H9 (cell line): ENCODE measurements around the gene ATRNL1. TPM values are rescaled to one million over a fixed set of nuclear protein-coding genes. Genes with fewer than 3 reads are reported as not detected.

Experiments used
- DNase-seq: peaks from one replicate; pipeline ENCODE4 v3.0.0-alpha.2; 2017
- H2AFZ ChIP-seq: one replicate; pipeline ENCODE4 v1.6.1; 2013; ENCODE audit warnings: mild to moderate bottlenecking, low read length, control low read depth, moderate library complexity
- H2AK5ac ChIP-seq: 2 replicates; pipeline ENCODE4 v1.6.1; 2013; ENCODE audit warnings: low read length, control low read depth, mixed read lengths; ENCODE audit not compliant: insufficient read length
- H2BK120ac ChIP-seq: one replicate; pipeline ENCODE4 v1.6.1; 2013; ENCODE audit warnings: low read depth, mild to moderate bottlenecking, low read length, control low read depth, inconsistent platforms; ENCODE audit not compliant: poor library complexity, severe bottlenecking
- H2BK12ac ChIP-seq: 2 replicates; pipeline ENCODE4 v1.6.1; 2013; ENCODE audit warnings: low read length, control low read depth, mixed read lengths, low read depth; ENCODE audit not compliant: insufficient read length
- H2BK15ac ChIP-seq: 2 replicates; pipeline ENCODE4 v1.6.1; 2013; ENCODE audit warnings: low read depth, low read length, control low read depth
- H2BK20ac ChIP-seq: one replicate; pipeline ENCODE4 v1.6.1; 2013; ENCODE audit warnings: low read depth, mild to moderate bottlenecking, low read length, control low read depth, inconsistent platforms; ENCODE audit not compliant: poor library complexity, severe bottlenecking
- H2BK5ac ChIP-seq: 2 replicates; pipeline ENCODE4 v1.6.1; 2013; ENCODE audit warnings: low read length, control low read depth, mixed read lengths; ENCODE audit not compliant: insufficient read length
- H3K14ac ChIP-seq: 2 replicates; pipeline ENCODE4 v1.6.1; 2013; ENCODE audit warnings: low read length, control low read depth; ENCODE audit not compliant: insufficient read depth
- H3K18ac ChIP-seq: 2 replicates; pipeline ENCODE4 v1.6.1; 2013; ENCODE audit warnings: low read depth, mild to moderate bottlenecking, mixed read lengths, low read length, control low read depth; ENCODE audit not compliant: insufficient read length
- H3K23ac ChIP-seq: 2 replicates; pipeline ENCODE4 v1.6.1; 2013; ENCODE audit warnings: low read length, control low read depth, mixed read lengths, low read depth; ENCODE audit not compliant: insufficient read length
- H3K23me2 ChIP-seq: 2 replicates; pipeline ENCODE4 v1.6.1; 2013; ENCODE audit warnings: low read depth, mild to moderate bottlenecking, mixed read lengths, low read length, control low read depth; ENCODE audit not compliant: insufficient read length, poor library complexity, severe bottlenecking
- H3K27ac ChIP-seq: 2 replicates; pipeline ENCODE4 v1.5.1; 2013; ENCODE audit warnings: low read length, control low read depth, mixed read lengths, low read depth; ENCODE audit not compliant: insufficient read length
- H3K27me3 ChIP-seq: 2 replicates; pipeline ENCODE4 v1.6.1; 2013; ENCODE audit warnings: low read length, control low read depth, inconsistent platforms; ENCODE audit not compliant: insufficient read depth
- H3K4ac ChIP-seq: 2 replicates; pipeline ENCODE4 v1.6.1; 2013; ENCODE audit warnings: low read depth, mild to moderate bottlenecking, control low read depth, inconsistent platforms, low read length, moderate library complexity
- H3K4me1 ChIP-seq: 2 replicates; pipeline ENCODE4 v1.6.1; 2013; ENCODE audit warnings: low read length, control low read depth, inconsistent platforms; ENCODE audit not compliant: insufficient read depth
- H3K4me2 ChIP-seq: 2 replicates; pipeline ENCODE4 v1.6.1; 2013; ENCODE audit warnings: low read length, control low read depth, mixed read lengths; ENCODE audit not compliant: insufficient read length, insufficient read depth
- H3K56ac ChIP-seq: 2 replicates; pipeline ENCODE4 v1.6.1; 2013; ENCODE audit warnings: low read depth, mild to moderate bottlenecking, mixed read lengths, low read length, control low read depth; ENCODE audit not compliant: insufficient read length
- H3K79me1 ChIP-seq: 2 replicates; pipeline ENCODE4 v1.6.1; 2013; ENCODE audit warnings: low read depth, mild to moderate bottlenecking, moderate library complexity, low read length, control low read depth, inconsistent platforms; ENCODE audit not compliant: insufficient read depth, poor library complexity, severe bottlenecking
- H3K79me2 ChIP-seq: 2 replicates; pipeline ENCODE4 v1.6.1; 2013; ENCODE audit warnings: low read length, control low read depth, inconsistent platforms; ENCODE audit not compliant: insufficient read depth
- H3K9ac ChIP-seq: 2 replicates; pipeline ENCODE4 v1.6.1; 2013; ENCODE audit warnings: low read length, control low read depth, mixed read lengths; ENCODE audit not compliant: insufficient read length; ENCODE audit errors: extremely low read depth
- H3K9me3 ChIP-seq: one replicate; pipeline ENCODE4 v1.6.1; 2013; ENCODE audit warnings: low read depth, low read length, inconsistent platforms; ENCODE audit not compliant: control insufficient read depth
- H3T11ph ChIP-seq: one replicate; pipeline ENCODE4 v1.6.1; 2013; ENCODE audit warnings: mild to moderate bottlenecking, low read length, control low read depth, inconsistent platforms
- H4K20me1 ChIP-seq: one replicate; pipeline ENCODE4 v1.6.1; 2013; ENCODE audit not compliant: control insufficient read depth, insufficient read length, insufficient read depth
- H4K5ac ChIP-seq: 2 replicates; pipeline ENCODE4 v1.6.1; 2013; ENCODE audit warnings: low read depth, mild to moderate bottlenecking, mixed read lengths, low read length, control low read depth; ENCODE audit not compliant: insufficient read length
- H4K8ac ChIP-seq: replicated peaks from 2 replicates; pipeline ENCODE4 v1.6.1; 2013; ENCODE audit warnings: low read length, control low read depth, mixed read lengths, low read depth; ENCODE audit not compliant: insufficient read length
- H4K91ac ChIP-seq: 2 replicates; pipeline ENCODE4 v1.6.1; 2013; ENCODE audit warnings: low read depth, mild to moderate bottlenecking, moderate library complexity, mixed read lengths, low read length, control low read depth; ENCODE audit not compliant: insufficient read length
- H3K27ac Mint-ChIP-seq, 3 experiments: 2 replicates in 2 of 3; 3 replicates in 1 of 3; pipeline ENCODE4 v1.8.0; 2020 to 2021; ENCODE audit warnings: mixed read lengths in 3 of 3, mild to moderate bottlenecking in 1 of 3, moderate library complexity in 1 of 3
- H3K27me3 Mint-ChIP-seq: 2 replicates; pipeline ENCODE4 v1.8.0; 2021; ENCODE audit warnings: low read depth, mild to moderate bottlenecking, moderate library complexity, mixed read lengths
- H3K36me3 Mint-ChIP-seq, 3 experiments: 2 replicates in 2 of 3; 3 replicates in 1 of 3; pipeline ENCODE4 v1.8.0; 2020 to 2021; ENCODE audit warnings: low read depth in 3 of 3, mixed read lengths in 3 of 3; ENCODE audit not compliant: insufficient read depth in 1 of 3
- H3K4me1 Mint-ChIP-seq, 2 experiments: 2 replicates each; pipeline ENCODE4 v1.8.0; 2020; ENCODE audit warnings: mixed read lengths in 2 of 2
- H3K4me3 Mint-ChIP-seq, 2 experiments: 2 replicates in 1 of 2; 3 replicates in 1 of 2; pipeline ENCODE4 v1.8.0; 2020 to 2021; ENCODE audit warnings: mild to moderate bottlenecking in 2 of 2, mixed read lengths in 2 of 2, moderate library complexity in 1 of 2
- H3K9me3 Mint-ChIP-seq, 2 experiments: 2 replicates in 1 of 2; 3 replicates in 1 of 2; pipeline ENCODE4 v1.8.0; 2020; ENCODE audit warnings: mild to moderate bottlenecking in 2 of 2, mixed read lengths in 2 of 2, moderate library complexity in 1 of 2
- WGBS: extraction: QIAGEN DNeasy Blood & Tissue Kit; methylation state at CpG from one replicate; pipeline ENCODE4 v1.1.7; 2013; ENCODE audit warnings: missing lambda C conversion rate, low lambda C conversion rate, mixed read lengths; ENCODE audit not compliant: insufficient read length; ENCODE audit errors: extremely low coverage; 5-methylcytosine and 5-hydroxymethylcytosine counted together
- total RNA-seq: library from RNA; stranded (reverse); gene quantifications from 2 replicates; pipeline ENCODE4 v1.2.1, GENCODE V29; 2021
- TF ChIP-seq, protein P1 (sequence below): fragments of 200-600 bp; sonication (generic); conservative IDR thresholded peaks from 3 replicates; pipeline ENCODE4 v1.8.0; 2021; ENCODE audit warnings: antibody characterized with exemption, mild to moderate bottlenecking

The ATRNL1 gene
- total RNA-seq, 1 experiment from 2014 or later = 9.2 TPM

- H3K23me2 ChIP-seq = no peaks in the 10 kb centered on the region
- no peak overlapping the region for H3K9ac ChIP-seq
- H2BK15ac ChIP-seq = no peak overlapping the region
- H3K56ac ChIP-seq = no peak overlapping the region
- no peak overlapping the region for H3K27ac Mint-ChIP-seq
- TF ChIP-seq, protein P1, sequence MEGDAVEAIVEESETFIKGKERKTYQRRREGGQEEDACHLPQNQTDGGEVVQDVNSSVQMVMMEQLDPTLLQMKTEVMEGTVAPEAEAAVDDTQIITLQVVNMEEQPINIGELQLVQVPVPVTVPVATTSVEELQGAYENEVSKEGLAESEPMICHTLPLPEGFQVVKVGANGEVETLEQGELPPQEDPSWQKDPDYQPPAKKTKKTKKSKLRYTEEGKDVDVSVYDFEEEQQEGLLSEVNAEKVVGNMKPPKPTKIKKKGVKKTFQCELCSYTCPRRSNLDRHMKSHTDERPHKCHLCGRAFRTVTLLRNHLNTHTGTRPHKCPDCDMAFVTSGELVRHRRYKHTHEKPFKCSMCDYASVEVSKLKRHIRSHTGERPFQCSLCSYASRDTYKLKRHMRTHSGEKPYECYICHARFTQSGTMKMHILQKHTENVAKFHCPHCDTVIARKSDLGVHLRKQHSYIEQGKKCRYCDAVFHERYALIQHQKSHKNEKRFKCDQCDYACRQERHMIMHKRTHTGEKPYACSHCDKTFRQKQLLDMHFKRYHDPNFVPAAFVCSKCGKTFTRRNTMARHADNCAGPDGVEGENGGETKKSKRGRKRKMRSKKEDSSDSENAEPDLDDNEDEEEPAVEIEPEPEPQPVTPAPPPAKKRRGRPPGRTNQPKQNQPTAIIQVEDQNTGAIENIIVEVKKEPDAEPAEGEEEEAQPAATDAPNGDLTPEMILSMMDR = no peak
- peaks cover 4% of the 10 kb centered on the region; the same call in 1 of the 2 replicates for H3K4me1 ChIP-seq
- no peak overlapping the region for H3K14ac ChIP-seq
- H3K23ac ChIP-seq = no peak overlapping the region
- H3K4ac ChIP-seq = no peak overlapping the region
- no CpG with 5 or more reads among the region's 5 CpGs for WGBS
- H4K5ac ChIP-seq = no peak overlapping the region
- no peak overlapping the region for H3K4me2 ChIP-seq
- H4K20me1 ChIP-seq = peaks cover 3% of the 10 kb centered on the region
- H3K9me3 Mint-ChIP-seq = no peaks in the 10 kb centered on the region
- H2BK12ac ChIP-seq = no peak overlapping the region
- no peak overlapping the region for H2AK5ac ChIP-seq
- no peak overlapping the region for H3T11ph ChIP-seq
- H2BK120ac ChIP-seq = no peak overlapping the region
- no peaks in the 10 kb centered on the region for H3K36me3 Mint-ChIP-seq
- peaks cover 0 to 6% of the 10 kb centered on the region in 2 experiments; a peak in 1 of 4 replicates for H3K4me1 Mint-ChIP-seq
- H4K8ac ChIP-seq = no peak overlapping the region
- no peak overlapping the region for H3K18ac ChIP-seq
- DNase-seq = no peak
- no peak overlapping the region for H2AFZ ChIP-seq
- no peak overlapping the region for H4K91ac ChIP-seq
- H3K4me3 Mint-ChIP-seq = no peak overlapping the region
- H3K27ac ChIP-seq = no peak overlapping the region
- H3K79me2 ChIP-seq = no peaks in the 10 kb centered on the region
- peaks cover 3% of the 10 kb centered on the region; the same call in 1 of the 2 replicates for H3K27me3 Mint-ChIP-seq
- no peaks in the 10 kb centered on the region for H3K79me1 ChIP-seq
- H2BK5ac ChIP-seq = no peak overlapping the region
- H3K27me3 ChIP-seq = no peaks in the 10 kb centered on the region
- H3K9me3 ChIP-seq = no peaks in the 10 kb centered on the region
- H2BK20ac ChIP-seq = no peak overlapping the region
These were observed 758.5 kb downstream of the ATRNL1 start for GRCh38 chr10:115851695-115852094.
